DOHH2 (cell line): ENCODE data around the gene PMM2.
"Not testable (repeated sequence)": the region's sequence is repeated elsewhere in the genome, so short reads cannot be mapped to it uniquely, and the experiment has no call there.

Experiments
- H3F3A ChIP-seq: fragments of 200-600 bp; sonication (generic), shearing (Covaris generic); 2 replicates; pipeline ENCODE4 v1.6.0; 2016; ENCODE audit warnings: antibody characterized with exemption, mild to moderate bottlenecking; ENCODE audit not compliant: control insufficient read depth, insufficient read depth
- H3K27ac ChIP-seq: fragments of 200-600 bp; sonication (generic); 2 replicates; pipeline ENCODE4 v1.5.1; 2014; ENCODE audit warnings: low read depth, mild to moderate bottlenecking, low read length, moderate library complexity
- H3K27me3 ChIP-seq: fragments of 200-600 bp; sonication (generic); 2 replicates; pipeline ENCODE4 v1.6.1; 2014; ENCODE audit warnings: mild to moderate bottlenecking, low read length, mixed read lengths; ENCODE audit not compliant: control insufficient read depth
- H3K36me3 ChIP-seq: fragments of 200-600 bp; sonication (generic); 2 replicates; pipeline ENCODE4 v1.6.1; 2014; ENCODE audit warnings: mild to moderate bottlenecking, low read length, moderate library complexity, mixed read lengths; ENCODE audit not compliant: control insufficient read depth
- H3K4me1 ChIP-seq: fragments of 200-600 bp; sonication (generic); 2 replicates; pipeline ENCODE4 v1.6.1; 2014; ENCODE audit warnings: mild to moderate bottlenecking, low read length, mixed read lengths; ENCODE audit not compliant: control insufficient read depth
- H3K4me2 ChIP-seq: fragments of 200-600 bp; sonication (generic); 2 replicates; pipeline ENCODE4 v1.6.0; 2014; ENCODE audit warnings: mild to moderate bottlenecking, low read length, moderate library complexity
- H3K4me3 ChIP-seq: fragments of 200-600 bp; sonication (generic); 2 replicates; pipeline ENCODE4 v1.5.1; 2014; ENCODE audit warnings: mild to moderate bottlenecking, low read length, mixed read lengths
- H3K79me2 ChIP-seq: fragments of 200-600 bp; sonication (generic); 2 replicates; pipeline ENCODE4 v1.6.1; 2014; ENCODE audit warnings: mild to moderate bottlenecking, low read length, mixed read lengths; ENCODE audit not compliant: control insufficient read depth
- H3K9me2 ChIP-seq: fragments of 200-600 bp; sonication (generic); replicated peaks from 2 replicates; pipeline ENCODE4 v1.6.1; 2014; ENCODE audit warnings: mild to moderate bottlenecking, low read length, mixed read lengths; ENCODE audit not compliant: control insufficient read depth
- H3K9me3 ChIP-seq: fragments of 200-600 bp; sonication (generic); 2 replicates; pipeline ENCODE4 v1.6.1; 2014; ENCODE audit warnings: antibody characterized with exemption, low read length, mixed read lengths; ENCODE audit not compliant: control insufficient read depth, insufficient read depth
- H4K20me1 ChIP-seq: fragments of 200-600 bp; sonication (generic); 2 replicates; pipeline ENCODE4 v1.6.0; 2014; ENCODE audit warnings: low read depth, mild to moderate bottlenecking, antibody characterized with exemption, low read length, moderate library complexity; ENCODE audit not compliant: control insufficient read depth, insufficient read depth
- CTCF ChIP-seq: fragments of 200-600 bp; sonication (generic); IDR thresholded peaks from one replicate; pipeline ENCODE4 v1.5.1; 2014; ENCODE audit warnings: antibody characterized with exemption, mild to moderate bottlenecking, low read depth, low read length; ENCODE audit not compliant: poor library complexity, severe bottlenecking
- EZH2phosphoT487 ChIP-seq: fragments of 200-600 bp; sonication (generic); IDR thresholded peaks from 2 replicates; pipeline ENCODE4 v1.6.1; 2017; ENCODE audit warnings: borderline replicate concordance, mild to moderate bottlenecking, antibody characterized with exemption, low read length, moderate library complexity, mixed read lengths

Gene PMM2

GRCh38 chr16:8782673-8783072, 15.0 kb upstream of the PMM2 start:
- no peaks in the 10 kb centered on the region for H3K4me1 ChIP-seq
- H3K27me3 ChIP-seq = no peaks in the 10 kb centered on the region
- no peaks in the 10 kb centered on the region for H3K9me3 ChIP-seq
- H3K79me2 ChIP-seq = no peaks in the 10 kb centered on the region
- no peak overlapping the region for H3K4me2 ChIP-seq
- H3K27ac ChIP-seq = no peak overlapping the region
- no peaks in the 10 kb centered on the region for H3K36me3 ChIP-seq
- H3K9me2 ChIP-seq = no peaks in the 10 kb centered on the region
- H3K4me3 ChIP-seq = no peak overlapping the region
- no peaks in the 10 kb centered on the region for H3F3A ChIP-seq
- H4K20me1 ChIP-seq = no peaks in the 10 kb centered on the region
- no peak for TF ChIP-seq EZH2phosphoT487
- no peak for TF ChIP-seq CTCF

- no peaks in the 10 kb centered on the region for H4K20me1 ChIP-seq
- no peaks in the 10 kb centered on the region for H3K27me3 ChIP-seq
- no peaks in the 10 kb centered on the region for H3K79me2 ChIP-seq
- no peak overlapping the region for H3K27ac ChIP-seq
- H3K9me3 ChIP-seq = no peaks in the 10 kb centered on the region
- TF ChIP-seq EZH2phosphoT487 (no peak), CTCF (no peak)
- no peaks in the 10 kb centered on the region for H3F3A ChIP-seq
- no peaks in the 10 kb centered on the region for H3K36me3 ChIP-seq
- no peak overlapping the region for H3K4me3 ChIP-seq
- H3K4me1 ChIP-seq = no peaks in the 10 kb centered on the region
- no peaks in the 10 kb centered on the region for H3K9me2 ChIP-seq
- no peak overlapping the region for H3K4me2 ChIP-seq
These were observed 12.2 kb upstream of the PMM2 start for GRCh38 chr16:8785408-8785807.

- H3K9me2 ChIP-seq, H3K4me3 ChIP-seq, H3K4me1 ChIP-seq, H3K4me2 ChIP-seq, H4K20me1 ChIP-seq, H3K79me2 ChIP-seq, H3K27ac ChIP-seq, H3K27me3 ChIP-seq, H3K36me3 ChIP-seq, H3K9me3 ChIP-seq, H3F3A ChIP-seq: not testable (repeated sequence)
These were observed 11.3 kb upstream of the PMM2 start for GRCh38 chr16:8786316-8786715.

- Histone ChIP-seq H3K9me3 (no peaks in the 10 kb centered on the region), H3F3A (peaks cover 5% of the 10 kb centered on the region; the same call in 1 of the 2 replicates), H3K9me2 (no peaks in the 10 kb centered on the region), H4K20me1 (0 out of 2 replicates have a peak, but pooled peaks cover 3% of the 10 kb centered on the region), H3K27me3 (no peaks in the 10 kb centered on the region), H3K4me3 (no peak overlapping the region), H3K27ac (no peak overlapping the region), H3K4me2 (no peak overlapping the region), H3K79me2 (peaks cover 11% of the 10 kb centered on the region), H3K36me3 (no peaks in the 10 kb centered on the region), H3K4me1 (peaks cover 6% of the 10 kb centered on the region; the same call in 1 of the 2 replicates)
- no peak for TF ChIP-seq CTCF
- TF ChIP-seq EZH2phosphoT487 = no peak
These were observed 9.0 kb upstream of the PMM2 start for GRCh38 chr16:8788578-8789172.
